ENCODE results near the gene VIPR2.

The VIPR2 gene

DNA sequence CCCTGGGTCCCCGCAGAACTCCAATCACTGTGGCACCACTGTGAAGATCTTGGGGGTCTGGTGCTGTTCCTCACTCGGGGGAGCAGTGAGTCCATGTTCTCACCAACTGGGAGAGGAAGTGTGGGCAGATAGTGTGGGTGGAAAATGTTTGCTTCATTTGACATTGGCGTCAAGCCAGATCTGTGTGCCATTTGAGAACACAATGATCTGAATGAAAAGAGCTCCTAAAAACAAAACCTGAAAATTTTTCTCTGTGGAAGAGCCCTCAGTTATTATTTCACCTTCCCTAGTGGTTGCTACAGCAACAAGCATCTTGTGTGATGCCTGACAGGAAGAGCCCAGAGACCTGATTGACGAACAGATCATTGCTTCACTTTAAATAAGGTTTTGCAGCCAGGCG, 125.6 kb downstream of the VIPR2 start:
- TF ChIP-seq, protein P1, sequence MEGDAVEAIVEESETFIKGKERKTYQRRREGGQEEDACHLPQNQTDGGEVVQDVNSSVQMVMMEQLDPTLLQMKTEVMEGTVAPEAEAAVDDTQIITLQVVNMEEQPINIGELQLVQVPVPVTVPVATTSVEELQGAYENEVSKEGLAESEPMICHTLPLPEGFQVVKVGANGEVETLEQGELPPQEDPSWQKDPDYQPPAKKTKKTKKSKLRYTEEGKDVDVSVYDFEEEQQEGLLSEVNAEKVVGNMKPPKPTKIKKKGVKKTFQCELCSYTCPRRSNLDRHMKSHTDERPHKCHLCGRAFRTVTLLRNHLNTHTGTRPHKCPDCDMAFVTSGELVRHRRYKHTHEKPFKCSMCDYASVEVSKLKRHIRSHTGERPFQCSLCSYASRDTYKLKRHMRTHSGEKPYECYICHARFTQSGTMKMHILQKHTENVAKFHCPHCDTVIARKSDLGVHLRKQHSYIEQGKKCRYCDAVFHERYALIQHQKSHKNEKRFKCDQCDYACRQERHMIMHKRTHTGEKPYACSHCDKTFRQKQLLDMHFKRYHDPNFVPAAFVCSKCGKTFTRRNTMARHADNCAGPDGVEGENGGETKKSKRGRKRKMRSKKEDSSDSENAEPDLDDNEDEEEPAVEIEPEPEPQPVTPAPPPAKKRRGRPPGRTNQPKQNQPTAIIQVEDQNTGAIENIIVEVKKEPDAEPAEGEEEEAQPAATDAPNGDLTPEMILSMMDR (IDR thresholded peaks at IDR 0.05): no peak
- no peak overlapping the region for H3K4me3 ChIP-seq
- peak overlapping the region in 1 of 2 donors; percentile 8 for H3K27ac ChIP-seq
- no peak for DNase-seq (ENCODE audit: low spot score)

DNA sequence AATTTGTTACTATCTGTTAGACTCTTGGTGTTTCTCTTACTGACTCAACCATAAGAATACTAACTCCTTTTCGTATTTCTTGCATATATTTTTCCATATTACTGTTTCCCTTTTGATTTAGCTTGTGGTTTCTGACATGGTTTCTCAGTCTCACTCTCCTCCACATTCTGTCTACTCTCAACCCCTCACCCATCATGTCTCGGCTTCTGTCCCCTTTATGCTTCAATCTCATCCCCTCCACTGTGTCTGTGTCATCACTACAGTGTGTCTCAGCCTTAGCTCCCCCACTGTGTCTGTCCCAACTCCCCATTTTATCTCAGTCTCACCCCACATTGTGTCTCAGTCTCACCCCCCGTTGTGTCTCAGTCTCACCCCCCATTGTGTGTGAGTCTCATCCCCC, 126.9 kb downstream of the VIPR2 start:
- TF ChIP-seq, protein P1 (IDR thresholded peaks at IDR 0.05): no peak
- DNase-seq (ENCODE audit: low spot score): no peak
- Histone ChIP-seq H3K27ac (no peak overlapping the region), H3K4me3 (no peak overlapping the region)

DNA sequence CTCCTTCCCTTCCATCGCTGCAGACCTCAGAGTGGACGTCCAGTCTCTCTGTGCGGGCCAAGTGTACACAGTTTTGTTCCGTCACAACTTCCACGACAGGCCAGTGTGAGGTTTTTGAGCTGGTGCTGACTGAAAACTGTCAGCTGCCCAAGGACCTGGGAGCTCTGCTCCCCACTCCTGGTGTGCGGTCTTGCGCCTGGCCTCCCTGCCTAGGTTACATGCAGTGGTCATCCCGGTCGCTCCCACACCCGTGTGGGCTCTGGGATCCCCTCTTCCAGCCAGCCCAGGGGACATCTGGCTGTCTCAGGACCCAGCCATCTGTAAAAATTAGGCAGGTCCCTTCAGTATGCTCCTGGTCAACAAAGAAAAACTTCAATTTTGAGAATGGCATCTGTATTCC, 127.5 kb downstream of the VIPR2 start:
- DNase-seq (ENCODE audit: low spot score): no peak
- peak overlapping the region; percentile 93 to 95 for H3K27ac ChIP-seq
- H3K4me3 ChIP-seq: no peak overlapping the region
- TF ChIP-seq, protein P1 (IDR thresholded peaks at IDR 0.05): no peak

DNA sequence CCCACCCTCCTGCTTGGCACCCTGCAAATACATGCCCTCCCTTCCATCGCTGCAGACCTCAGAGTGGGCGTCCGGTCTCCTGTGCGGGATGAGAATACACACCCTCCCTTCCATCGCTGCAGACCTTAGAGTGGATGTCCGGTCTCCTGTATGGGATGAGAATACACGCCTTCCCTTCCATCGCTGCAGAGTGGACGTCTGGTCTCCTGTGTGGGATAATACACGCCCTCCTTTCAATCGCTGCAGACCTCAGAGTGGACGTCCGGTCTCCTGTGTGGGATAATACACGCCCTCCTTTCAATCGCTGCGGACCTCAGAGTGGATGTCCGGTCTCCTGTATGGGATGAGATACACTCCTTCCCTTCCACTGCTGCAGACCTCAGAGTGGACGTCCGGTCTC, 128.1 kb downstream of the VIPR2 start:
- no peak for DNase-seq (ENCODE audit: low spot score)
- peak overlapping the region; percentile 93 to 95 for H3K27ac ChIP-seq
- TF ChIP-seq, protein P1 (IDR thresholded peaks at IDR 0.05): no peak
- H3K4me3 ChIP-seq: no peak overlapping the region

DNA sequence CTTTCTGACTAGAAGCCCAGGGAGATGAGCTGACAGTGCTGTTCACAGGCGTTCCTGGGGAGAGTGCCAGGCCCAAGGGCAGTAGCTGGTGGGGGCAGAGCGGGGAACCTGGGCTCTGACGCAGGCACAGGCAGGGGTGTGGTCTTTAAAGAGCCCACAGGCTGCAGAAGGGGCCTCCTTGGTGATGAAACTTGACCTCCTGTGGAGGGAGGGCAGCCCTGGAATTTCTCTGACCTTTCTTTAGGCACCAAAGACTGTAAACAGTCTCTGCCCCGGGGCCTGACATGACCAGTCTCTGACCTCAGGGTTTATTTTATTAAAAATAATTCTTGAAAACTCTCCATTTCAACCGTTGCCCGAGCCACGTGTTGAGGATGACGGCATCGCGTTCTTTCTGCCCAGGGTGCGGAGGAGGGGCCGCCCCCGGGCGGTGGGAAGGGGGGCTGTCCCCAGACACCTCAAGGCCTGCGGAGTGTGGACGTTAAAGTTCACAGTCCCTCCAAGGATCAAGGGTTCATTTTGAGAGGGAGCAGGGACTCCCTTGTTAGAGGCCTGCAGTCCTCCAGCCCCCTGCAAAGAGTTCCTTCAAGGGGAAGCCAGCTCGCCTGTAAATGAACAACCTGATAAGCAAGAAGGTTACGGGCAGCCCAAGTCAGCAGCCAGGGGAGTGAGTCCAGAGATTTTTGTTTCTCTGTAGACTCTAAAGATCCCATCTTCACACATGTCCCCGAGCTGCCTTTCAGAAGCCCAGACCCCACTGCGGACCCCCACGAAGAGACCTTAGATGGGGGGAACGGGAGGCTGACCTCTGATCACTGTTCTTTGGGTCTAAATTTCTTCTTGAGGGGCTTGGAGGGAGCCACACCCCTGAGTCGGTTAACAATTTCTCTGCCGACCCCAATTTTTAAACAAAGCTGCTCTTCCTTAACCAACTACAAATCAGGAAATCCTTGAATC, 128.9 kb downstream of the VIPR2 start:
- H3K27ac ChIP-seq: peak overlapping the region; percentile 93 to 95
- H3K4me3 ChIP-seq: no peak overlapping the region
- peak; percentile 94 for DNase-seq (ENCODE audit: low spot score)
- TF ChIP-seq, protein P1 (IDR thresholded peaks at IDR 0.05): no peak

DNA sequence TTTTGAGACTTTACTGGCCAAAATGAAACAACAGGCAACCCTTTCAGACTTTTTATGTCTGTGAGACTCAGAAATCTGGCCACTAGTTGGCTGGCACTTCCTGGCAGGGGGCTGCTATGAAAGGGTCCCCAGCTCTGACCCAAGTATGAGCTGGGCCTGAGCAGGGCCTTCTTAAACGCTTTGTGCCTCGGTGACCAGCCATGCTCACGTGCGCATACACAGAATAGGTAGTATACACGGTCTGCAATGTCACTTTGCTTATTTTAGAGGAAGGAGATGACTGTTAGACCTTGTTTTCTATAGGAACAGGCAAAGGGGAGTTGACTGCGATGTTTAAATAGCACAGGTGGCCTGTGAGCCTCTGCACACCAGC, 129.6 kb downstream of the VIPR2 start:
- Histone ChIP-seq H3K4me3 (no peak overlapping the region), H3K27ac (peak overlapping the region; percentile 93 to 95)
- no peak for DNase-seq (ENCODE audit: low spot score)
- TF ChIP-seq, protein P1 (IDR thresholded peaks at IDR 0.05): no peak

All from coronary artery (tissue), 2 donors.